HL-60/S4 (cell line): ENCODE measurements around the gene CNTN4.

Experiments
- in situ Hi-C: fragments of 300-500 bp; cut with MboI; formaldehyde crosslinking; loops from 2 replicates; pipeline ENCODE4 v1.14.3; 2022; ENCODE audit warnings: low sequenced_read_pairs

The CNTN4 gene

DNA sequence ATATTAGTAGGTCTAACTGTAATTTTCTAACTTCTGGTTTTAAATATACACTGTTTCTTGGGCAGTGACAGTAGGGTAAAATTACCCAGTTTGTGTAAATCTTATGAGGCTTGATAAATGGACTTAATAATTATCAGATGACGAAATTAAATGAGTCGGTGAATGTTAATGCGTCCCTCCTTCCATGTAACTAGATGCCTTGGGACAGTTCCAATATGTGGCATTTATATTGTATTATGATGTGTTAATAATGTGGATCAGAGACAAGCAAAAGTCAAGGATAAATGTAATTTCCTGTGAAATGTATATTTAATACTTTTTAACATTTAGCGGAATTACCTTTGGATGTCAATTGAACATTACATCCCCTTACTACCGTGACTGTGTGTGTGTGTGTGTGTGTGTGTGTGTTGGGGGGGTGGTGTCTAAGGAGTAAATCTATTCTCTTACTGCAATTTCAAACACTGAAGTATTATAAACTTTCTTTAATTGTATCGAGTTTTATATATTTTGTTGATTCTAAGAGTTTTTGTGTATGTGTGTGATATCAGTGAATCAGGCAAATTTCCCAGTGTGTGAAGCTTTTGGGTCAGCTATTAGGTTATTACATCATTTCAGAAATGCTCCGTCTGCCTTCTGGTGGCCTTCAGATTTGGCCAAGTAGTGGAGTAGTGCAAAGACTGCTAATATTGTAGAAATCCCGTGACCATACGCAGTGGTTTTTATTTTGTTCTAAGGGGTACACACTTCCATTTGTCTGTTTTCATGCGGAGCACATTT is 50.1 kb downstream of the CNTN4 start:
- in situ Hi-C loops: no loop called here

DNA sequence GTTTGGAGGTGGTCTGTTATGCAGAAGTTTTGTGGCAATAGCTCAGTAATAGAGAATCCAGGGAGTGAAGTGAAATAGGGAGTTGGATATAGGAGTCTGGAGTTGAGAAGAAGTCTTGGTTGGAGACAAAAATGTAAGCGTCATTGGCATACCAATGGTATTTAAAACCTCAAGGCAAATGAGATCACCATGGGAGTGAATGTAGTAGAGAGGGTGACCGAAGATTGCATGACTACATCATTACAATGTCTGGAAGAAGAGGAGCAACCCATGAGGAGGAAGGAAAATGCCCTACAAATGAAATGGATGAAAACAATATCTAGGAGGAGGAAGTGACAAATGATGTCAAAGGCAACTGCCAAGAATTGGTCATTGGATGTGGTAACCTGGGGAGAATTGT is 54.4 kb downstream of the CNTN4 start:
- in situ Hi-C loops: no loop called here

DNA sequence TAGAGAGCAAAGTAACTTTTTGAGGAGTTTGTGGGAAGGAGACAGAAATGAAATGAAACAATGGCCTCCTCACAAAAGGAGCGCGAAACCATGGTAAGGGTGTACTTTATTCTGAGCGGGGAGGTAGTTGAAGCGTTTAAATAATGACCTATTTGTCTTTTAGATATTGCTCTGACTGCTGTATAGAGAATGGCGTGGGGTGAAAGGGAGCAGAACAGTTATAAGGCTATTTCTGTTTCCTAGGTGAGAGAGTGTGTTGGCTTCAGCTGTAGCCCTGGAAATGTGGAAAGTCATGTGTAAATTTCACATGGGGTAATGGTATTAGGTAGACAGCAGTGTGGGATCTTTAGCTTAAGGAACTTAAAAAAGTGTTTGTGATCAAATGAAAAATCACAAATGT is 54.9 kb downstream of the CNTN4 start:
- in situ Hi-C loops: no loop called here

DNA sequence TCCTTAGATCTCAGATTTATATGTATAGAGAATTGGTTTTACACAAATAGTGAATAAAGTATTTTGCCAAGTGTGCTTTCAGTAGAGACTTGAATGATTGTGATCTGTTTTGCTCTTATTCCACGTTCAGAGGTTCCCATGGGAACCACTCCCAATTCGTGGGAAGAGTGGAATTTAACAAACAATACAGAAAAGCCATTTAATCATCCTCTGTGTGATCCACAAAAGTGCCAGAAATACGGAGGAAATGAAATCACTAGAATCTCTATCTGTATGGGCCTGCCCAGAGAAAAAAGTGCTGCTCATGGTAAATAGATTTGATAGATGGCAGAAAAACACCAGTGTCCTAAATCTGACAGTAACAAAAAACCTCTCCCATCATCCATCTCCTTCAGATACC is 56.0 kb downstream of the CNTN4 start:
- in situ Hi-C loops: no loop called here

DNA sequence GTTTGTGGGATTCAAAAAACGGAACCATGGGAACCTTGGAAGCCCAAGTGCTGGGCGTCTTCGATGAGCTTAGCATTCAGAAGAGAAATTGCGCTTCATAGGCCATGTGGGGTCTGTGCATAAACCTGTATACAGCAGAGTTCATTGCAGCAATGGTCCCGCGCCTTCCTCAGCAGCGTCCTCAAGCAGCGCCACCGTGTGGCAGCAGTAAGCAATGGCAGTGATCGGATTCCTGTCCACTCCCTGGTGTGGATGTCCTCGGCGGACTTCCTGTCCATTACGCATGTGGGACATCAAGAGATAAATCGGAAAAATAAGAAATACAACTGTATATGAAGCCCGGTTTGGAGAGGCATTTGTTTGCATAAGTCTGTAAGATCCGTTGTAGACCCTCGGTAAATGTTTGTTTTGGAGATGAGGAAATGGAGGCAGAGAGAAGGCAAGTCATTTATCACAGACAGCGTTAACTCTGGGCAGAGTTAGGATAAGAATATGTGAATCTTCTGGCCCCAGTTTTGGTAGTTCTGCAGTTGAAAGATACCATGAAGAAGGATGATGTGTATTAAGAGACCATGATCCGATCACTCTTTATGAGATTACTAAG is 57.7 kb downstream of the CNTN4 start:
- in situ Hi-C loops: no loop called here

DNA sequence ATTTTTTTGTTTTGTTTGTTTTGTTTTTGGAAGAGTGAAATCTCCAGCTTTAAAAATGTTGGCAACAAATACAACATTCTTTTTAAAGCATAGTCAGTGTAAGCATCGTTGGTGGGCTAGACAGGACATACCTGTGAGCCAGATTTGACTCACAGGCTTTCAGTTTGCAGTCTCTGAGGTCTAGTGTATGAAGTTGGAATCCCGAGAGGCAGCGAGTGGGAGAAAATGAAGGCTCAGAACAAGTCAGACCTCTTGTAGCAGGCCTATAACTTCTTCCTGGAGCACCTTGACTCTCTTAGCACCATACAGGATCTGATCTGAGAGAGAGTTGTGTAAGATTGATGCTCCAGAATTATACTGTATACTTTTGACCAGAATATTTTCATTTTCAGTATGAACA is 60.2 kb downstream of the CNTN4 start:
- in situ Hi-C loops: no loop called here

DNA sequence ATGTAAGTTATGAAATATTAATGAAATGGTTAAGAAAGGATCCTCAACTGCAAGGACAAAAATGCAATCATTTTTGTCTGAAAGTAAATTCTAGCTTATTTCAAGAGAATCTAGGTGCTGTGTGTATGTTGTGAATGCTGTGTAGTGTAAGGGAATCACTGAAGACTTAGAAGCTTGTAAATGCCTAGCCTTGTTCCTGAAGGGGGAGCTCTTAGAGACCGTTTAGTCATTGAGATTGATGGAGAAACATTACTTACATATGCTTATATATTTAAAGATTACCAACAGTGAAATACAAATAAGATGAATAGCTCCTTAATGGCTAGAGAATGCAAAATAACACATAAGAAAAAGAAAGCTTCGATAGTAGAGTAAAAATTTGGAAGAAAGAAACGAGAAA is 67.9 kb downstream of the CNTN4 start:
- in situ Hi-C loops: no loop called here

DNA sequence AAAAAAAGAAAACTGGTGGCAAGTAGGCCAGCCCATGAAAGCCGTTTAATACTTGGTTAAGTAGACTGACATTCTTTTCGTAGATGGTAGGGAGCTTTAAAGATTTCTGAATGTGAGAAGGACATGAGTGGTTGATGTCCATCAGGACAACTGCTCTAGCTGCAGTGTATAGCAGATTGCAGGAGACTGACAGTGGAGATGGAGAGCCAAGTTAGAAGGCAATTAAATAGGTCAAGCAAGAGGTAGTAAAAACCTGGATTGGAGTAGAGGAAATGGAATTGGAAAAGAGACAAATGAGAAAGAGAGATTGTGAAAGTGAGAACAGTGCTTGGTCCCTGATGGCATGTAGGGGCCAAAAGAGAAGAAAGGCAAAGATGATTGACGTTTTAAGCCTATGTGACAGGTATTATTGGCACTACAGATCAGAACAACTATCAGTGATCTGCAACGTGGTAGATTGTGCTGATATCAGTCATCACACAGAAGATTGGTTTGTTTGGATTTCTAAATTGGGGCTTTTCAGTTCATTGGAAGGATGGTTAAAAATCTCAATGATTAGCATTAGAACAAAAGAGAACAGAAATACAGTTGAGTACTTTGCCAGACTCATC is 74.0 kb downstream of the CNTN4 start:
- in situ Hi-C loops: no loop called here

DNA sequence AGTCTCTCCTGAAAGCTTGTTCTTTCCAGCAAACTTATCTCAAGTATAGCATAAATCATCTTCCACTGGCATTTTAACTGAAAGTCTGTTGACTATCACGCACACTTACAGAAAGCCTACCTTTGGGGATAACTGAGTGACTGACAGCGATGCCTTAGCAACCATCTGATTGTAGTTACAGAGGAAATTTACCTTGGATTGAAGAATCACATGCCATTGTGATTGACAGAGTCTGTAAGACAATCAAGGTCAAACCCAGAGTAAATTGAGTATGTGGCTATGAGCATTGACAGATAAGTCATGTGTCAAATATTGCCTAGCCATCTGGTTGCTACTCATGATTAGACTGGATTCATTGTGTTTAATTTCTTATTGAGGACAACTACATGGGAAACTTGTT is 82.0 kb downstream of the CNTN4 start:
- in situ Hi-C loops: no loop called here

DNA sequence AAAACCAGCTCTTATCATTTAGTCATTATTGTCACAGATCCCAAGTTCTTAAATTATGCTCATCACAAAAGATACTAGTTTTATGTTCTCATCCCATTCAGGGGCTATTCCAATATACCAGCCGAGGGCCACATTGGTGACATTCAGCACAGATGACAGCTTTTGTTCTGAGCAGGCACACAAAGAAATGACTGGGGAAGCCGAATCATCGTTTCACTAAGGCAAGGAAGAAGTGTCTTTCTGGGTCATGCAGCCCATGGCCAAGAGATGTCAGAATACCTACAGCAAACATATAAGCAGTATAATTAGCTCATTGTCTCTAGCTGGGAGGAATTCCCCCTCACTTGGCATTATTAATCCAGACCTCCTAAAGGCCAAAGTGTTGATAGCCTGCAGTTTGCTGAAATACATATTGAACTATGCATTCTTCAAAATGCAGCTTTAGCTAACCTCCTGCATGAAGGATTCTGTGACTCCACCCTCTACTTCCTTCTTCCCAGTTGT is 100.2 kb downstream of the CNTN4 start:
- in situ Hi-C loops: no loop called here

DNA sequence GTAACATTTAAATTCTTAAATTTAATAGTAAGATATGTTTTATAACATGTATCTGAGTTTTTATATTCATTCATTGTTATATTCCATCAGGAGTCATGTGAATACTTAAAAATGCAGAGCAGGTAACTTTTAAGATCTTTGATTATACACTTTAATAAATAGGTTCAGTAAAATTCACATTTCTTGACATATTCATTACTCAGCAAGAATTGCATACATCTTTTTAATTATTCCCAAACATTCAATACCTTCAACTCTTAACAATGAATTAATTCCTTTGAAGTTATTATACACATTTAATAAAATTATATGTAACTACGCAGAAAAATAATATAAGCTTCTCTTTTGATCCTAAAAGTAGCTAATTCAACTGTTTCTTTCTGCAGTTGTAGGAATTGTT is 105.4 kb downstream of the CNTN4 start:
- in situ Hi-C loops: no loop called here

DNA sequence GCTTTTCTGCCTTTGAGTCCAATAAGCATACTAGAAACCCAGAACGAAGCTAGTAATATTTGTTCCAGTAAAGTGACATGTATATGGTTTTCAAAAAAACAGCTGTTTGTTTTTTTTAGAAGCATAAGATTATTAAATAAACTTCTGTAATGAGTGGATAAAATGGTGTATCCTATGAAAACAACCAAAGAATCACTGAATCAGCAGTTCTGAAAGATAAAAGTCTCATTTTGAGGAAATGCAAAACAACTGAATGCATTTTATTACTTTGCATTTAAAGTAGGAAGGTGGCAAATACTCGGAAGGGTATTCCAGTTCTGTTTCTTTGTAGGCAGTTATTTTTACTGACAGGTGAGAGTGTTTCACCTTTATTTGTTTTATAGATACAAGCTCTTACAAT is 107.0 kb downstream of the CNTN4 start:
- in situ Hi-C loops: no loop called here

DNA sequence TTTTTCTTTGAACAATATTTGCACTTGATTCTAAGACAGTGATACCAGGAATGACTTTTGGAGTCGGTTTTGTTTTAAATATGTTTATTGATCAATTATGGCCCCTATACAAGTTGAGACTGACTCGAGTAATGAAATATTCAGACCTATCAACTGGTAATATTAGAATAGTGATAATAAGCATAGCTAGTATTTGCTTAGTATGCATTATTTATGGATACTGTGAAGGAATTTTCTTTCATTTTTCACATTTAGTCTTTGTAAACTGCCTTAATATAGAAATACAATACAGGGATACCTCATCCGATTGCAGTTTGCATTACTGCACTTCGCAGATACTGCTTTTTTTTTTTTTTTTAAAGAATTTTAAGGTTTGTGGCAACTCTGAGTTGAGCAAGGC is 107.9 kb downstream of the CNTN4 start:
- in situ Hi-C loops: no loop called here

DNA sequence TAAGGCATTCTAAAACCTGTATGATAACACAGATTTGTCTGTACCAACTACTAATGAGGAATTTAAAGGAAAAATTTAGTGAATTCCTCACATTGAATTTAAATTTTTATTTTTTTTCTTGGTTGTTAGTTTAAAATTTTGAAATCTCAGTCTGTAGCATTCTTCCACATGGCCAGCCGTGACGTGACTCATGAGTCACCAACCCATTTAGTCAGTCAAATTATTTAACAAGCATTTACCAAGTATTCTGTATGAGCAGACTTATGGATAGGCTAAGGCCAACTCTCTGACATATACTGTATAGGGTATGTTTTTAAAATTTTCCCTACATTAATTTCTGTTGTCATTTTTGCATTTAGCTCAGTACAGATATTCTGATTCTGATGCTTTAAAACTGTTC is 112.9 kb downstream of the CNTN4 start:
- in situ Hi-C loops: no loop called here

DNA sequence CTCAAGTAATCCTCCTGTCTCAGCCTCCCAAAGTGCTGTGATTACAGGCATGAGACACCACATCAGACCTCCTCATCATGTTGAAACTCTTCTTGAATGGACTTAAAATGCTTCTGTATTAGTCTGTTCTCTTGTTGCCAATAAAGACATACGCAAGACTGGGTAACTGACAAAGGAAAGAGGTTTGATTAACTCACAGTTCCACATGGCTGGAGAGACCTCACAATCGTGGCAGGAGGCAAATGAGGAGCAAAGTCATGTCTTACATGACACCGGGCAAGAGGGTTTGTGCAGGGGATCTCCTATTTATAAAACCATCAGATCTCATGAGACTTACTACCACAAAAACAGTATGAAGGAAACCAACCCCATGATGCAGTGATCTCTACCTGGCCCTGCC is 113.5 kb downstream of the CNTN4 start:
- in situ Hi-C loops: no loop called here

DNA sequence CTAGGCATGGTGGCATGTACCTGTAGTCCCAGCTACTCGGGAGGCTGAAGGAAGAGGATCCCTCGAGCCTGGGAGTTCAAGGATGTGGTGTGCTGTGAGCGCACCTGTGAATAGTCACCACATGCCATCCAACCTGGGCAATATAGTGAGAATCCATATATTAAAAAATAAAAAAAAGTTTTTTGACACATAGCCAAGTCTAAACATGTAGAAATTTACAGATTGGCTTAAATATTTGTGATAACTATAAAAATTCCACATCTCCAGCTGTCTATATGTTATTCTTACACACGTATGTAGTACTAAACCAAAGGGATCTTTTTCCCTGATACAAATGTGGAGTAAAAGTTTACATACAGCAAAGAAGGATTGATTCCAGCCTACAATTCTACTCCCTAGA is 119.7 kb downstream of the CNTN4 start:
- in situ Hi-C loops: no loop called here

DNA sequence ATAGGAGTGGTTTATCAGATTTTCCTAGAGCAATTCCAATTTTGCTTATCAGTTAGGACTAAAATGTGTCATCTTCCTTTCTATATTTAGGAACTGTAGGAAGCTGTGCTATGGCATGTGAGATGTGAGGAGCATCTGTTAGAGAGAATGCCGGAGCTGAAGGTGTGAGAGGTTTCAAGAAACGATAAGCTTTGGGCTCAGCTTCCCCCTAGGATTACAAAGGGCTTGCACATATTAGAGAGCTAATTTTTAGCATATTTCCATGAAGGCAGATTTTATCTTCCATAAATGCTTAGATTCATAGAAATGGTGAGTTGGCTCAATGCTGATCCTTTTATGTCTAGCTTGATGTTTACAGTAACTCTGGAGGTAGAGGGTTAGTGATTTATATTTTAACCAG is 120.2 kb downstream of the CNTN4 start:
- in situ Hi-C loops: no loop called here

DNA sequence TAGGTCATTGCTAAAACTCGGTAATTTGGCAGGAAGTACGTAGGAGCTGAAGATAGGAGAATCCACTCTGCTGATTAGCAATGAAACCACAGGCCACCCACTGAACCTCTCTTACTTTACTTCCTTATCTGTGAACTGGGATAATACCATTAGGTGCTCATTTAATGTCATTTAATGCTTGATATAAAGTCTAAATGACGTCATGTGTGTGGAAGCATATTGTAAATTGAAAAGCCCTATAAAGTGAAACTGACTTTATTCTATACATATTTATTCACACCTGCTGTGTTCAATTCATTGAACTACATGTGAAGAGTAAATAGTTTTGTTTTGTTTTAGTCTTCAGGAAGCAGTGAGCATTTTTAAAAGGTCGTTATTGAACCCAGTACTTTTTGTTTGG is 137.5 kb downstream of the CNTN4 start:
- in situ Hi-C loops: no loop called here

DNA sequence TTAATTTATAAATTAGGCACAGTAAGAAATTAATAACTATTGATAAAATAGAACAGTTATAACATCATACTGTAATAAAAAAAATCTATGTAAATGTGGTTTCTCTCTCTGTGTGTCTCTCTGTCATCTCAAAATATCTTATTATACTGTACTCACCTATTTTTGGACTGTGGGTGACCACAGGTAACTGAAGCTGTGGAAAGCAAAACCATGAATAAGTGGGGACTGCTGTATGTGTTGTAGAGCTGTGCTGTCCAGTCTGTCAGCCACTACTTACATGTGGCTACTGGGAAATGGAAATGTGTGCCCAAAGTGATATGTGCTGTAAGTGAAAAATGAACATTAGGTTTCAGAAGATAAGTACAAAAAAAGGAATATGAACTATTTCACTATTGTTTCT is 145.5 kb downstream of the CNTN4 start:
- in situ Hi-C loops: no loop called here

DNA sequence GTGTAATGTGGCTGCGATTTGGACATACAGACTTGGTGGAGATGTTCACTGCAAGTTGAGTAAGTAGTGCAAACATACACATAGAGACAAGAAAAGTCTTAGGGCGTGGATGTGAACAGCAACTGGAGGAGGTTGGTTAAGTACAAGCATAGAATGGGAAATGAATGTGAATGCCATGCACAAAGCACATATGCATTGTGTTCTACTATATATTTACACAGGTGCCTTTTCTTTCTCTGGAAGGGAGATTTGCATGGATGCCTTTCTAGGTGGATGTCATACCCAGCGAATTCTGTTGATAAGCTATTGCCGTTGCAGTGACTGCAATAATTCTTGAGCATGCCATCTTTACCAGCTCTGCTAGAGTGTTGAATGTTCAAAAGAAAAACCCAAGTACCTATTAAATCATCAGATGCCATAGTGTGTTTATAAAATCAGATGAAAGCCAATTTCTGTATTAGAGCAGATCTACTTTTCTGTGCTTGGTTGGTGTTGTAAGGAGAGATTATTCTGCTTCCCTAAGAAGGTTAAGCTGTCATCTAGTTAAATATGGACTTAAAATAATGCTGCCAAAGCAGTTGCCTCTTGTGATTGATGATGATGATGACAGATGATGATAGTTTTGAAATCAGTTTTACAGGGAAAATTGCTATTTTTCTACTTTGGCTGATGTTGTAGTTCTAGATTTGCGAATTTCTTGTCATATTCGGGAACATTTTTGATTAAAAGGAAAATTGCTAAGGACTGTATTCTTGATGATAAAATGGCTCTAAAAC is 148.4 kb downstream of the CNTN4 start:
- in situ Hi-C loops: no loop called here

DNA sequence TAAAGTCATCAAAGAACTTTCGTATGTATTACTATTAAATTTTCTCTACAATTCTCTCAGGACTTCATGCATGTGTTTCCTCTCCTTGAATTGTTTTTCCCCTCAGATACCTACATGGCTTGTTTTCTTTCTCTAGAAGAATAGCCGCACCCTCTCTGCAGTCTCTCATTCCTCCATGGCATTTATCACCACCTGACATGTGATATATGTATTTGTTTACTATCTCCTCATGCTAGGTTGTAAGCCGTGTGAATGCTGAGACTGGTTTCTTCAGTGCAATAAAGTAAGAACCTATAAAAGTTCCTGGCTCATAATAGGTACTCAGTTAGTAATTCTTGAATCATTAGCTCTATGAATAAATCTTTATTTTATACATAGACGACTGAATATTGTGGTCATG is 149.2 kb downstream of the CNTN4 start:
- in situ Hi-C loops: no loop called here

DNA sequence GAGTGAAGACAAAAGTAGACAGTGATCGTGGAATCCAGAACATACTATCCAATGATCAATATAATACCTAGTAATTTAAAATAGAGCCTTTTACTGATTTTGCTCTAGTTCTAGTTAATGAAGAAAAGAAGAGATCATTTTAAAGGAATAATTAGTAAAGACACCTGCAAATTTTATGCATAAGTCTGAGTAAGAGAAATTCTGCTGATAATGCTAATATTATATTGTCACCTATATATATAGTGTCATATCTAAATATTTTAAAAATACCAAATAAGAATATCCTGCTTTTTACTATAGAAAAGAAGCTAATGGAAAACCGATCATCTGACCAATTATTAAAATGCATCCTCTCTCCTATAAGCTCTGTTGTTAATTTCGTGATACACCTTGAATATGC is 152.1 kb downstream of the CNTN4 start:
- in situ Hi-C loops: no loop called here
